Measurements from ENCODE around the gene WHRN. TPM values are rescaled to one million over a fixed set of nuclear protein-coding genes. Genes with fewer than 3 reads are reported as not detected.

WHRN gene
- total RNA-seq, 1 donor from 2014 or later: 6.2 TPM

DNA sequence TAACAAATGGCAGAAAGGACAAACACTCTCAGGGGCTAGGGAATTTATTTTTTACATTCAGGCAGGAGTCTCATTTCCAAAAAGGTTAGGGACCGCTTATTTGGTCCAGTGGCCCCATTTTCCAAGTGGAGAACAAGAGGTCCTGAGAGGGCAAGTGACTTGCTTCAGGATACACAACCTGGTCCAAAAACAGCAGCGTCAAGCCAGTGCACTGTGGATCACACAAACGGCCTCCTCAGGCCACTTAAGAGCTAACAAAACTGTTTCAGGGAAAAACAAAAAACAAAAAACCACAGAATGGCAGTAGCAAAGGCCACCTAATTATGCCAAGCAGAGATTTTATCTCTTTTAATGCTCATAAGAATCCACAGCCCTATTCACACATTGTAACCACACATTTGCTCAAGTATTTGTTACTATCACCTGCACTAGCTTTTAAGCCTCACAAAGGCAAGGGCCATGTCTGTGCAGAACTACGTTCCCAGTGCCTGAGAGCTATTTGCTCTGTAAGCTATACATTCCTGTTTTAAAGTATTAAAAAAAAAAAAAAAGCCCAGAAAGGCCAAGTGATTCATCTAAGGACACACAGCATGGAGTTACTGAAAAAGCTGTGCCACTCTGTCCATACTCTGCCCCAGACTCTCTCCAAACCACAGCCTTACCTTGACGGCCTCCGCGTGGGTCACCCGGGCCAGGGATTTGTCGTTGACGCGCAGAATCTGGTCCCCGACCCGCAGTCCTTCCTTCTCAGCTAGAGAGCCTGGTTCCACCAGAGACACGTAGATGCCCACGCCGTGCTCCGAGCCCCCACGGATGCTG lies 1.5 kb downstream of the WHRN start:
- no peak for ATAC-seq
- no peak for DNase-seq
- no peaks in the 10 kb centered on the region for H3K36me3 ChIP-seq
- TF ChIP-seq, protein P1, sequence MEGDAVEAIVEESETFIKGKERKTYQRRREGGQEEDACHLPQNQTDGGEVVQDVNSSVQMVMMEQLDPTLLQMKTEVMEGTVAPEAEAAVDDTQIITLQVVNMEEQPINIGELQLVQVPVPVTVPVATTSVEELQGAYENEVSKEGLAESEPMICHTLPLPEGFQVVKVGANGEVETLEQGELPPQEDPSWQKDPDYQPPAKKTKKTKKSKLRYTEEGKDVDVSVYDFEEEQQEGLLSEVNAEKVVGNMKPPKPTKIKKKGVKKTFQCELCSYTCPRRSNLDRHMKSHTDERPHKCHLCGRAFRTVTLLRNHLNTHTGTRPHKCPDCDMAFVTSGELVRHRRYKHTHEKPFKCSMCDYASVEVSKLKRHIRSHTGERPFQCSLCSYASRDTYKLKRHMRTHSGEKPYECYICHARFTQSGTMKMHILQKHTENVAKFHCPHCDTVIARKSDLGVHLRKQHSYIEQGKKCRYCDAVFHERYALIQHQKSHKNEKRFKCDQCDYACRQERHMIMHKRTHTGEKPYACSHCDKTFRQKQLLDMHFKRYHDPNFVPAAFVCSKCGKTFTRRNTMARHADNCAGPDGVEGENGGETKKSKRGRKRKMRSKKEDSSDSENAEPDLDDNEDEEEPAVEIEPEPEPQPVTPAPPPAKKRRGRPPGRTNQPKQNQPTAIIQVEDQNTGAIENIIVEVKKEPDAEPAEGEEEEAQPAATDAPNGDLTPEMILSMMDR (IDR thresholded peaks at IDR 0.05): no peak
- H3K27me3 ChIP-seq (ENCODE audit: low read depth): peaks cover 22% of the 10 kb centered on the region
- no peaks in the 10 kb centered on the region for H3K9me3 ChIP-seq
- intact Hi-C loops (cut with DNase I): no loop called here
- peaks cover 20% of the 10 kb centered on the region for H3K4me1 ChIP-seq
- no peak overlapping the region for H3K27ac ChIP-seq
- peak overlapping the region; percentile 60 for H3K4me3 ChIP-seq

DNA sequence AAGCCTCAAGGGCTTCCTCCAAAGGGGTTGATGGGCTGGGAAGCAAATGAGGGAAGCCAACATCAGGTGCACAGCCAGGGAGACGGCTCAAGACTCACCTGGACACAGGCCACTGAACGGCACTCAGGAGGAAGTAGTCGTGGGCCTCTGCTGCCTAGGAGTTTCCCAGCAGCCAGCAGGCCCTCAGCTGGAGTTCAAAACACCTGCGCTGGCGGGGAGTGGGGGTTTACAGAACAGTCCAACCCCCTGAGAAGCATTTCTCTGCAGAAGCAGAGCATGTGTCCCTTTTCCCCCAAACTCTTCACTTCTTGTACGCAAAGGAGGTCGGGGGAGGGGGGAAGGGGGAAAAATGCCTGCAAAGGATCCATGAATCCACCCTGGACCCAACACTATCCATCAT lies 2.3 kb downstream of the WHRN start:
- Histone ChIP-seq H3K4me3 (no peak overlapping the region), H3K4me1 (peaks cover 20% of the 10 kb centered on the region), H3K27me3 (ENCODE audit: low read depth) (peaks cover 16% of the 10 kb centered on the region), H3K9me3 (no peaks in the 10 kb centered on the region), H3K36me3 (no peaks in the 10 kb centered on the region), H3K27ac (no peak overlapping the region)
- DNase-seq: no peak
- TF ChIP-seq, protein P1 (IDR thresholded peaks at IDR 0.05): no peak
- intact Hi-C loops (cut with DNase I): no loop called here
- no peak for ATAC-seq

DNA sequence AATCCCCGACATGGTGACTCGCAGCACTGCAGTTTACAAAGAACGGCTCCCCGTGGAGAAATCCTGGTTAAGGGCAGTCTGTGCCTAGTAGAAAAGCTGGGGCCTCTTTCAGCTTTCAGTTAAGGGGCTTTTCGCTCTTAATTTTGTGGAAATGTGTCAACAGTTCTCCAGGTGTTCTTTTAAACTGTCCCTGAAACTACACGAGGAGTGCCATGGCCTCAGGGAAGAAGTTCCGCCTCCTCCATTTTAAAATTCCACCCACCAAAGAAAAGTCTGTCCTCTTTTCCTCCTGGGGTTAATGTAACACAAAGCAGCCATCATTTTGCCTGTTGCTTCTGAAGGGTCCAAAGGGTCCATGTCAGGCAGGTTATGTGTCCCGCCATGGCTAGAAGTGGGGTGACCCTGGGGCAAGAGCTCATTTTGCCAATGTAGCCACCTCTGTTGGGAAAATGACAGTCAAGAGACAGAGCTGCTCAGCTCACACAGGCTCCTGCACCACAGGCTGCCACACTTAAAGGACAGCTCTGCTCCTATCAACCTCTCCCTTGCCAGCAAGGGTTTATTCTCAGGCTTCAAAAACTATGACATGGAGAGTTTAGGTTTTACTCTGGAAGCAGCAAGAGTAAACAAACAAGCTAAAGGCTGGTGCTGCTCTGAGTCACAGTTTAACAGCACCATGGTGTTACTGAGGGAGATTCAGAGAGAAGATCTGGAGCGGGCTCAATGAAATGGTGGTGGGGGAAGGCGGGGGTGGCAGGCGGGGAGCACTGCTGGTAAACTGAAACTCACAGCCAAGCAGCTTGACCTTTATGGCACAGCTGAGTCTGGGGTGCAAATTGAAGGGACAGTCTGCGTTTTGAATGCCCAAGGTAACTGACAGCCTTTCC lies 3.2 kb downstream of the WHRN start:
- H3K27ac ChIP-seq: no peak overlapping the region
- TF ChIP-seq, protein P1 (IDR thresholded peaks at IDR 0.05): no peak
- H3K36me3 ChIP-seq: no peaks in the 10 kb centered on the region
- H3K4me1 ChIP-seq: peaks cover 20% of the 10 kb centered on the region
- peaks cover 15% of the 10 kb centered on the region for H3K27me3 ChIP-seq (ENCODE audit: low read depth)
- DNase-seq (no peak), ATAC-seq (no peak)
- no peaks in the 10 kb centered on the region for H3K9me3 ChIP-seq
- no peak overlapping the region for H3K4me3 ChIP-seq
- intact Hi-C loops (cut with DNase I): no loop called here

DNA sequence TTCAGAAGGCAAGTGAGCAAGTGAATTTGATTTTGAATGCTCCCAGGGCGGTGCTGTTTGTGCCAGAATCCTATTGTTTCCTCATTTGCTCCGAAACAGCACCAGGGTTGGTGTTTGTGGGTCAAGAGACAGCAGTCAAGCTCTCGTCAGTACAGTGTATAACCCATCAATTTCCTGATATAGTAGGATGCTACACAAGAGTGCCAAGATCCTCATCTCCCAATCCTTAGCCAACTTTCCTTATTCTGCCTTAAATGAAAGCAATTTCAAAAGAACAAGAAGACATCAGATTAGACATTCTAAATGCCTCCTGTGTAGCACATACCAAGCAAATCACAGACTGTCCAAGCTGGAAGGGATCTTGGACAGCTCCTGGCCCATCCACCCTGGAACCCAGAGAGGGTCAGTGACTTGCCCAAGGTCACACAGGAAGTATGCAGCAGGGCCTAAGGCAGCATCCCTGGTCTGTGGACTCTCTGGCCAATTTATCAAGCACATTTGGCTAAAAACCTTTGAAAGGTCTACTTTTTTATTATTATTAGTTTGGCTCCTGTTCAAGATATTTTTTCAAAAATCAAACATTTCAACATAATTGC lies 4.5 kb downstream of the WHRN start:
- DNase-seq (no peak), ATAC-seq (no peak)
- intact Hi-C loops (cut with DNase I): no loop called here
- peaks cover 15% of the 10 kb centered on the region for H3K27me3 ChIP-seq (ENCODE audit: low read depth)
- no peaks in the 10 kb centered on the region for H3K36me3 ChIP-seq
- H3K4me3 ChIP-seq: no peak overlapping the region
- H3K9me3 ChIP-seq: no peaks in the 10 kb centered on the region
- no peak overlapping the region for H3K27ac ChIP-seq
- TF ChIP-seq, protein P1 (IDR thresholded peaks at IDR 0.05): no peak
- H3K4me1 ChIP-seq: peaks cover 20% of the 10 kb centered on the region

DNA sequence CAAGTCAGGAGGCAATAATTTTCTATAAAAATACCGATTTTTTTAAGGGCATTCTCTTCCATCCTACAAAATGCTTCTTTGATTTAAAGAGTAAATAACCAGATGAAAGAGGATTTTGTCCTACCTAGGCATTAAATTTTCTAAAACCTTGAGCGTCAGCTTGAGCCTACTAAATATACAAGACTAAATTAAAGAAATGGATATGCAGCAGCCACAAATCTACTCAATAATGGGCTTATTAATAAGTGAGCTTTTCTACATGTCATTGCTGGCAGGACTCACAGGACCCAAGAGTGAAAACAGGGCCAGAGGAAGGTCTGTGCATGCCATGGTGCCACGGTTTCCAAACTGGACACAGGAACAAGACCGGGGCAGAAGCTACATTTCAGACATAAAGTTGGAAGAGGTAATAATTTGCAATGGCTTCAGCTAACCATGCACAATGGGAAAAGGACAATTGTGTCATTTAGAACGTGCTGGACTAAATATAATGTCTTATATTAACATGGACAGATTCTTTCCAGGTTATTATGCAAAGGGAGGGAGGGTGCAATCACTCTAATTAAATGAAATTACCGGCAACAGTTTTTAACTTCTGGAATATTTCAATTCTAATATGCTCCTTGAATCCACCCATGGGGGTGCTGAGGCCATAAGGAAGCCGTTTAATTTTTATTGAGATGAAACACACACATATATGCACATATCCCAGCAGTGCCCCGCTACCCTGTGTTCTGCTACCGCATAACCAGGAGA lies 5.2 kb downstream of the WHRN start:
- Histone ChIP-seq H3K36me3 (no peaks in the 10 kb centered on the region), H3K4me3 (no peak overlapping the region), H3K9me3 (no peaks in the 10 kb centered on the region), H3K4me1 (peaks cover 20% of the 10 kb centered on the region), H3K27ac (no peak overlapping the region), H3K27me3 (ENCODE audit: low read depth) (peaks cover 15% of the 10 kb centered on the region)
- ATAC-seq: no peak
- intact Hi-C loops (cut with DNase I): no loop called here
- no peak for DNase-seq
- TF ChIP-seq, protein P1 (IDR thresholded peaks at IDR 0.05): no peak
